ENCODE measurements around the gene GNAT3.

GNAT3 gene

GRCh38 chr7:80511964-80512363, at the start of gene GNAT3:
TSS of gene GNAT3 (minus strand) at chr7:80512064. CDS start at chr7:80511926, 138 bp downstream.
- no peak for DNase-seq (ENCODE audit: low read depth, low spot score)

- no peak for DNase-seq (ENCODE audit: low read depth, low spot score)
These were observed 46.3 kb upstream of the GNAT3 start for GRCh38 chr7:80558116-80558515.

DNA sequence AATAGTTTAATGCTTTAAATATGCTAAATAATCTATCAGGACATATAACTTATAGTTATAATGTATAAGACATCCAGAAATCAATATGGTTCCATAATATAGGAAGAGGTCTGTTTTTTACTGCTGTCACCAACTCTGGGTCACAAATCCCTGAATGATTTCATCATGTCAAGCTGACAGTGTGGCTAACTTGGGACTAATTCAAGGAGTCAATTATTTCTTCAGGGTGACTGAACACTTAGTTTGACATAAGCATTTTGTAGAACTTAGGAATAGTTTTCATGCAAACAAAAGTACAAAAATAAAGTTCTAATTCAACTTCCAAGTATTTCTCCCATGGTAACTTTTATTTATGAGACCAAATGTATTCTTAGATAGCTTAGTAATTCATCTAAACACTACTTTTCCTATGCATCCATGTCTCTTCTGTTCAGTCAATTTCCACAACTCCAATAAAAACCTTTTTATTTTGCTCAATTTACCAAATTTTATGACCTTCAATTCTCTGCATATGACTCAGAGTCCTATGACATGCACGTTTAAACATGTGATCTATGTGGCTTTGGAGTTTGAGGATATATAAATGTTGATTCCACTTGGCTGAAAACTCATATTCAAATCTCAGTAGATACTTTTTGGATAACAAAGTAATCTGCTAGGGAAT, 40.3 kb upstream of the GNAT3 start:
- no peak for DNase-seq (ENCODE audit: low read depth, low spot score)

- no peak for DNase-seq (ENCODE audit: low read depth, low spot score)
These were observed 38.1 kb upstream of the GNAT3 start for GRCh38 chr7:80550005-80550404.

- DNase-seq (ENCODE audit: low read depth, low spot score), result no peak
These were observed 37.1 kb upstream of the GNAT3 start for GRCh38 chr7:80548840-80549530.

- peak; percentile 62 for DNase-seq (ENCODE audit: low read depth, low spot score)
These were observed 30.5 kb upstream of the GNAT3 start for GRCh38 chr7:80542398-80542797.

DNA sequence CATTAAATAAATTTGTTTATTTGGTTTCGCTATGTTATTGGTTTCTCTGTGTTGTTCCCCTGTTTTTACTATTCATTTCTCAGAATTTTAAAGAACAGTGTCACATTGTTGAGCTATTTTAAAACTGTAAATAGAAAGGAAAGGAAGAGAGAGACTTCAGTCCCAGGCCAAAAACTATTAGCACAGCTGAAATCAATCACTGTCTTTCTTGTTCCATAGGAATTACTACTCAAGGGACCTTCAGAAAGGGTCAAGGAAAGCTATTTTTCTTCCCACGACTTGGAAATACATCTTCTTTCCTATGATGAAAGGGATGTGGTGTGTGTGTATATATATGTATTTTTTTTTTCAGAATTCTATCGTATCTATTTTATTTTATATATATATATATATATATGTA, 29.0 kb upstream of the GNAT3 start:
- DNase-seq (ENCODE audit: low read depth, low spot score), result no peak

DNA sequence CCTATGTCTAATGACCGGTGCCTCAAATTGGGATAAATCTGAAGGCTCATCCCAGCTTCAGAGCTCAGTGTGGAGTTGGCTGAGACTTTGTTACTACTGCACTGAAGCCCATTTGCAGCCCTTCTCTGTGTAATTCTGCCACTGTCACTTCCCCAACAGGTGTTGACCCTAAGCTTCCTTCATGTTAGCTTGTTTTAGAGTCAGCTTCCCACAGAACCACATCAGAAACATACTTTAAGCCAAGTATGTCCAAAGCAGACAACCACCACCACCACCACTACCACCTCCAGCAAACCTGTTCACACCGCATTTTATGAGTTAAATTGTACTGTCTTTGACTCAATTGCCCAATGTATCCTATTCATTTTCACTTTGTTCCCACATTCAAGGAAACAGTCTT, 25.2 kb upstream of the GNAT3 start:
- no peak for DNase-seq (ENCODE audit: low read depth, low spot score)

GRCh38 chr7:80536426-80536825, 24.6 kb upstream of the GNAT3 start:
- DNase-seq (ENCODE audit: low read depth, low spot score), result no peak

- DNase-seq (ENCODE audit: low read depth, low spot score), result peak; percentile 33
These were observed 21.4 kb upstream of the GNAT3 start for GRCh38 chr7:80533287-80533686.

DNA sequence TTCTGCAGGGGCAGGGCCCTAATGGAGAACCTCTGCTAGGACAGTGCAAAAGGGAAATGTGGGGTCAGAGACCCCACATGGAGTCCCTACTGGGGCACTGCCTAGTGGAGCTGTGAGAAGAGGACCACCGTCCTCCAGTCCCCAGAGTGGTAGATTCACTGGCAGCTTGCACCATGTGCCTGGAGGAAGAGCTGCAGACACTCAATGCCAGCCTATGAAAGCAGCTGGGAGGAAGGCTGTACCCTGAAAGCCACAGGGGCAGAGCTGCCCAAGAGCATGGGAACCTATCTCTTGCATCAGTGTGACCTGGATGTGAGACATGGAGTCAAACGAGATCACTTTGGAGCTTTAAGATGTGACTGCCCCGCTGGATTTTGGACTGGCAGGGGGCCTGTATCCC, 20.3 kb upstream of the GNAT3 start:
- no peak for DNase-seq (ENCODE audit: low read depth, low spot score)

DNA sequence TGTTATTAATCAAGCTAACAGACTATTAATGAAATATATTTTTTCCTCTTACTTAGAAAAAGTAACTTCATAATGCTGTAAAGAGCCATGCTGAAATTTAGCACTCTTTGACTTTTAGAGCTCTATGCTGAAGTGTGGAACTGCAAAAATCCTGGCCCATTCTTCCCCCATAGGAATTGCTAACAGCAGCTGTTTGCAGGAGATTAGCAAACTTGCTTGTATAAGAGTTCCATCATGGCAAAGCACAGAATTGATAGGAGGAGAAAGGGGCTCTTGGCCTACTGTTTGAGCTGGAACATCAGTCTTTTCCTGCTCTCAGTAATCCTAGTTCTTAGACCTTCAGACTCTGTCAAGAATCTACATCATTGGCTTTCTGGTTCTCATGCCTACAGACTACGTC, 18.3 kb upstream of the GNAT3 start:
- DNase-seq (ENCODE audit: low read depth, low spot score), result no peak

- peak; percentile 14 for DNase-seq (ENCODE audit: low read depth, low spot score)
These were observed 17.5 kb upstream of the GNAT3 start for GRCh38 chr7:80529362-80529761.

- DNase-seq (ENCODE audit: low read depth, low spot score), result no peak
These were observed 16.8 kb upstream of the GNAT3 start for GRCh38 chr7:80528689-80529088.

DNA sequence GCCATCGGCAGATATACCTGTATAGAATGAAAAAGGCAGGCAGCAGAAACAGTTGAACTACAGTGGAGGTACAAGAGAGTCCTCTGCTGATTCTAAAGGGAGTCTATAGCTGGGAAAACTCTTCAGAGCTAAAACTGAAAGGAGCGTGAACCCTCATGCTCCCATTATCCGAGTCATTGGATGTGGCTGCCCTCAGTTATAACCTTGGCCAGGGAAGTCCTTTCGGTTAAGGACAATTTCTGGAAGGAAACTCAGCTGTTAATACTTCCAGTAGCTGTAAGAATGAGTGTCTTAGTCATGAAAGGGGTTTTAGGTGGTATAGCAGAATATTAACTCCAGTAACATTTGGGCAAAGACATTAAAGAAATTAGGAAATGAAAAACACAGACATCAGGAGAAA, 14.6 kb upstream of the GNAT3 start:
- no peak for DNase-seq (ENCODE audit: low read depth, low spot score)

DNA sequence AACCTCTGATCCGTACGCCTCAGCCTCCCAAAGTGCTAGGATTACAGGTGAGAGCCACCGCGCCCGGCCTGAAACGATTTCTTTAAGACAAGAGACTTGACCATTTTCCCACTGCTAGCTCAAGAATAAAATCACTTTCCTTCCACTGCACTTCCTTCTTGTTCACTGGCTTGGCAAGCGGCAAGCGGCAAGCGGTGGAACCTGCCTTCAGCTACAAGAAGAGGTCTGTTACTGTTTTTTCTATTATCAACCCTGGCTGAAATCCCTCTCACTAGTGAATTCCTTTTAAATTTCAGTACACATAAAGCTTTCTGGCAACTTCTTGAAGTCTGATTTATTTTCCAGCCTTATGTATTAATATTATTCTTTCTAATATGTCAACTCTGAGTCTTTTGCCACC, 12.8 kb upstream of the GNAT3 start:
- DNase-seq (ENCODE audit: low read depth, low spot score), result no peak

GRCh38 chr7:80521809-80522208, 9.9 kb upstream of the GNAT3 start:
- DNase-seq (ENCODE audit: low read depth, low spot score), result no peak

DNA sequence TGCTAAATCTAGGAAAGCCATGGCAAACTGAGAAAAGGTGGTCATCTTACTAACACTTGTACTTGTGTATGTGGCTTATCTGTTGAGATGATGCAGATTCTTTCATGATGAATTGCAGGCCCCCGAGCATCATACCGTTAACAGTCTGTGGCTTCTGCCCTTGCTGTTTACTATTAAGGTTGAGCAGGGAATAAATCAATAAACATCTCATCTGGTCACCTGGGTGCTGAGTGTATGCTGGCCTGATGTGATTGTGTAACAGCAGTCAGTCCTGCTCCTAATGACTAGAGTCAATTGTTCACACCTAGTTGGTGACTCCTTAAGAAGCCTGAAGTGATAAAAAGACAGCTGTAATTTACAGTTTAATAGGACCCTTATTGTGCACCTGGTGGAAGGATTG, 8.3 kb upstream of the GNAT3 start:
- no peak for DNase-seq (ENCODE audit: low read depth, low spot score)

GRCh38 chr7:80517282-80517747, 5.5 kb upstream of the GNAT3 start:
- DNase-seq (ENCODE audit: low read depth, low spot score), result no peak

DNA sequence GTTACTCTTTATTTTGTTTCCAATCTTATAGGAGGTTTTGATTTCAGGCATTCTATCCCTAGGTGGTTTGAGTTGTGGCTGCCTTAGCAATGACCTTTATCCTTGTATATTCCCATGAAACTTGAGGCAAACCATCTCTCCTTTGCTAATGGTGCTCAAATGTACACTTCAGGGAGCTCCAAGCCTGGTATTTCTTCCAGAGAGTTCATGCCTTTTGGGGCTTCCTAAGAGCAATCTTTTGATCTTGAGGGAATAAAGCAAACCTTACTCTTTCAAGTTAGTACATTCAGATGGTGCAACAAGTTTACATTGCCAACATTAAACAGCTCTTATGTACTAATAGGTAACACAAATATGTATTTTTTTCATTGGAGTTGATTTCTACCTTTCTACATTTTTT, 3.4 kb upstream of the GNAT3 start:
- no peak for DNase-seq (ENCODE audit: low read depth, low spot score)

DNA sequence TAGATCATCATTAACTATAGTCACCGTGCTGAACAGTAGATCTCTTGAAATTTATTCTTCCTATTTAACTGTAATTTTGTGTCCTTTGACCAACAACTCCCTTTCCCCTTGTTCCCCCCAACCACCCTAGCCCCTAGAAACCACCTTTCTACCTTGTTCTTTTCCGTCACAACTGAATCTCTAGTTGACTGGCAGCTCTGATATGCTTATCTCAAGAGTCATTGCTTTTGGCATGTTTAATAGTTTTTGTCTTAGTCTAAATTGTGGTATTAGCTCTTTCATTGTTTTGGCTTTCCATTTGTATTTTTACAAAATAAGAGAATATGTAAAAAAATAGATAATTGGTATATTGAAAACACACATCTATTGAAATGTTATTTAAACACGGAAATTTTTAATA, 1.8 kb downstream of the GNAT3 start:
- no peak for DNase-seq (ENCODE audit: low read depth, low spot score)

- peak; percentile 10 for DNase-seq (ENCODE audit: low read depth, low spot score)
These were observed 3.4 kb downstream of the GNAT3 start for GRCh38 chr7:80508440-80508839.

- DNase-seq (ENCODE audit: low read depth, low spot score), result no peak
These were observed 5.9 kb downstream of the GNAT3 start for GRCh38 chr7:80505900-80506500.

Data from astrocyte of the hippocampus (primary cell).